EL (cell line): ENCODE data around the gene STARD3.

Experiments used
- DNase-seq: peaks from one replicate; pipeline ENCODE4 v3.0.0-alpha.2; 2016

STARD3 gene

GRCh38 chr17:39621523-39622379, 15.2 kb upstream of the STARD3 start:
- peak; percentile 80 for DNase-seq

- no peak for DNase-seq
Observed at GRCh38 chr17:39622380-39623006, 14.5 kb upstream of the STARD3 start.

- DNase-seq, result peak; percentile 69
Observed at GRCh38 chr17:39623356-39623950, 13.5 kb upstream of the STARD3 start.

- DNase-seq, result no peak
Observed at GRCh38 chr17:39624313-39624712, 12.6 kb upstream of the STARD3 start.

- DNase-seq, result no peak
Observed at GRCh38 chr17:39625198-39625785, 11.7 kb upstream of the STARD3 start.

- no peak for DNase-seq
Observed at GRCh38 chr17:39626171-39627046, 10.5 kb upstream of the STARD3 start, which contains the start of gene PPP1R1B. PPP1R1B (plus strand) TSS chr17:39626952; CDS start chr17:39627393, 441 bp downstream.

- no peak for DNase-seq
Observed at GRCh38 chr17:39627047-39627711, 9.8 kb upstream of the STARD3 start.

GRCh38 chr17:39627712-39628516, 9.0 kb upstream of the STARD3 start:
- DNase-seq, result no peak

GRCh38 chr17:39628655-39629493, 8.1 kb upstream of the STARD3 start:
- DNase-seq, result no peak

- no peak for DNase-seq
Observed at GRCh38 chr17:39629494-39629880, 7.5 kb upstream of the STARD3 start.

- DNase-seq, result no peak
Observed at GRCh38 chr17:39629898-39630297, 7.0 kb upstream of the STARD3 start.

GRCh38 chr17:39631403-39631802, 5.5 kb upstream of the STARD3 start:
- DNase-seq, result no peak

- DNase-seq, result no peak
Observed at GRCh38 chr17:39632153-39632941, 4.6 kb upstream of the STARD3 start.

GRCh38 chr17:39633570-39634183, 3.3 kb upstream of the STARD3 start:
- no peak for DNase-seq

- peak; percentile 55 for DNase-seq
Observed at GRCh38 chr17:39634384-39634871, 2.5 kb upstream of the STARD3 start.

GRCh38 chr17:39635614-39636176, 1.2 kb upstream of the STARD3 start:
- DNase-seq, result no peak

- DNase-seq, result no peak
Observed at GRCh38 chr17:39636587-39636926, 387 bp upstream of the STARD3 start.

GRCh38 chr17:39638317-39638716, 1.4 kb downstream of the STARD3 start:
- DNase-seq, result no peak
